ENCODE results near the gene HAND2.

GRCh38 chr4:173577963-173578362 is 47.9 kb upstream of the HAND2 start:
- no peak for TF ChIP-seq POLR2AphosphoS5 (IDR thresholded peaks at IDR 0.05; ENCODE audit: low read depth, low read length)
- no peak for TF ChIP-seq POLR2A (IDR thresholded peaks at IDR 0.05; ENCODE audit: low read depth, low read length)
- no peak for TF ChIP-seq TAF1 (IDR thresholded peaks at IDR 0.05; ENCODE audit: low read depth, low read length)
- no peak for TF ChIP-seq SPI1 (IDR thresholded peaks at IDR 0.05; ENCODE audit: low read depth, low read length)
- TF ChIP-seq POU2F2 (IDR thresholded peaks at IDR 0.05; ENCODE audit: low read depth, low read length): no peak
